ENCODE data around the gene NKPD1.

GRCh38 chr19:45163156-45163555, 2.4 kb upstream of the NKPD1 start:
- TF ChIP-seq NFIC (IDR thresholded peaks at IDR 0.05): no peak
- no peak for TF ChIP-seq TAF1 (IDR thresholded peaks at IDR 0.05; ENCODE audit: low read depth)
- no peak for TF ChIP-seq REST (IDR thresholded peaks at IDR 0.05; ENCODE audit: low read depth)
